ENCODE data around the gene GPR132. TPM values are rescaled to one million over a fixed set of nuclear protein-coding genes. Genes with fewer than 3 reads are reported as not detected.

GPR132 gene
- total RNA-seq, 1 experiment from 2014 or later, result not detected

DNA sequence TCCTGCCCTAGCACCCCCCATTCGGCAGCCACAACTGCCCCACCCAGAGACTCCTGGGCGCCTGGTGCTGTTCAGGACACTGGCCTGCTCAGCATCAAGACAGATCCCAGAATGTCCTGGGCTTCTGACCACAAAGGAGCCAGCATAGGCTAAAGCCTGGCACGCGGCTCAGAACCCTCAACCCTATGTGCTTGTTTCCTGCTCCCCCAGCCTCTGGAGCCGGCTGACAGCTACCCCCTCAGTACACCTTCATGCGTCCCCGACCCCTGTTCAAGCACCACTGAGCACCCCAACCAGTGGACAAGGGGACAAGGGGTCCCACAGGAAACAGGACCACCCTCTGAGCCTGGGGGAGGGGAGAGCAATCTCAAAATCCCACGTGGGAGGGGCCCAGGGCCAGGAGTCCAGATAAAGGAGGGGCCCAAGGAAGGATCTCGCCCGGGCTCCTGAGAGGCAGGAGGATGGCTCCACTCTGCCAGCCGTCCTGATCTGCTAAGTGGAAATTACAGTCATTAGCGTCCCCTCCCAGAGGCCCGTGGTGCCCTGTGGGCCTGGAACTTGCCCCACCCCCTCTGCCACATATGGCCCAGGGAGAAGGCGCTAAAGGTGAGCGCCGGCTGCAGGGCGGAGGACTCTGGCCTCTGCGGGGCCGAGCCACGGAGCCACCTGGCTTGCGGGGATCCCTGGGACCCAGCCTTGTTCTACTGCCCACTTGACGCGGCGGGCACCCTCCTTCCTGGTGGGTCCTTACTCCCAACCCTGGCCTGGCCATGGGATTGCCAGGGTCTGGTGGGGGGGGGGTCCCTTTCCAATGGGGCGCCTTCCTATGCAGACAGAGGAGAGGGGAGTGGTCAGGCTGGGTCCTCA, 27.2 kb upstream of the GPR132 start:
- H4K20me1 ChIP-seq (ENCODE audit: insufficient read depth), result no peaks in the 10 kb centered on the region
- intact Hi-C loops (cut with micrococcal nuclease; ENCODE audit: unreplicated experiment), result loop anchor here (5.0 kb wide), 1 partner anchor 400 kb away; the partner anchor contains the start of gene TEDC1
- 0 out of 2 replicates have a peak, but pooled peaks cover 3% of the 10 kb centered on the region for H3K79me2 ChIP-seq (ENCODE audit: low read depth)
- H3K9me2 ChIP-seq (ENCODE audit: insufficient read depth), result no peaks in the 10 kb centered on the region
- H3K4me1 ChIP-seq (replicated peaks; ENCODE audit: insufficient read depth), result peaks cover 59% of the 10 kb centered on the region
- TSS peak; percentile 66 for BruUV-seq (replicated peaks)
- TF ChIP-seq EZH2 (IDR thresholded peaks at IDR 0.05; ENCODE audit: low read depth) (no peak), CTCF (conservative IDR thresholded peaks at IDR 0.05) (no peak)
- POLR2A ChIA-PET (ENCODE audit: unreplicated experiment), result interaction anchor here (0.5 to 0.6 kb wide), 4 partner anchors 31 to 343 kb away, joined by 3 to 6 read pairs (median 4); no protein-coding TSS in a partner anchor
- peak in 1 of 2 experiments; percentile 38 for DNase-seq
- no peaks in the 10 kb centered on the region for H3K27me3 ChIP-seq (ENCODE audit: insufficient read depth, low read depth)
- CTCF ChIA-PET, result interaction anchor here (0.6 kb wide), 1 partner anchor 40 kb away, joined by 3 read pairs; no protein-coding TSS in a partner anchor
- peak overlapping the region; percentile 97 for H3K4me2 ChIP-seq
- no peaks in the 10 kb centered on the region for H3K36me3 ChIP-seq (ENCODE audit: low read depth)
- peaks cover 38% of the 10 kb centered on the region for H3F3A ChIP-seq (ENCODE audit: insufficient read depth, low read depth)
- H2AFZ ChIP-seq, result no peak overlapping the region
- H3K4me3 ChIP-seq, result peak overlapping the region; percentile 96
- H3K9me3 ChIP-seq (ENCODE audit: insufficient read depth, low read depth), result no peaks in the 10 kb centered on the region
- H3K27ac ChIP-seq, result peak overlapping the region; percentile 91

- Histone ChIP-seq H4K20me1 (ENCODE audit: insufficient read depth) (no peaks in the 10 kb centered on the region), H3K4me3 (peak overlapping the region; percentile 96; the same call in 1 of the 2 replicates), H3K27me3 (ENCODE audit: insufficient read depth, low read depth) (no peaks in the 10 kb centered on the region), H2AFZ (no peak overlapping the region), H3K36me3 (ENCODE audit: low read depth) (no peaks in the 10 kb centered on the region), H3K27ac (peak overlapping the region; percentile 91), H3K9me2 (ENCODE audit: insufficient read depth) (no peaks in the 10 kb centered on the region), H3K4me2 (peak overlapping the region; percentile 97), H3K4me1 (replicated peaks; ENCODE audit: insufficient read depth) (peaks cover 62% of the 10 kb centered on the region), H3F3A (ENCODE audit: insufficient read depth, low read depth) (peaks cover 38% of the 10 kb centered on the region), H3K79me2 (ENCODE audit: low read depth) (0 out of 2 replicates have a peak, but pooled peaks cover 3% of the 10 kb centered on the region), H3K9me3 (ENCODE audit: insufficient read depth, low read depth) (no peaks in the 10 kb centered on the region)
- intact Hi-C loops (cut with micrococcal nuclease; ENCODE audit: unreplicated experiment), result loop anchor here (2.0 to 5.0 kb wide), 4 partner anchors 105 to 401 kb away; partner anchors contain the start of gene TEDC1
- no peak for TF ChIP-seq CTCF (conservative IDR thresholded peaks at IDR 0.05)
- TF ChIP-seq EZH2 (IDR thresholded peaks at IDR 0.05; ENCODE audit: low read depth), result no peak
- POLR2A ChIA-PET (ENCODE audit: unreplicated experiment), result interaction anchor here (0.5 to 0.6 kb wide), 5 partner anchors 31 to 342 kb away, joined by 3 to 6 read pairs (median 5); no protein-coding TSS in a partner anchor
- CTCF ChIA-PET, result interaction anchor here (0.6 kb wide), 1 partner anchor 40 kb away, joined by 3 read pairs; no protein-coding TSS in a partner anchor
- DNase-seq, result peak; percentile 94 to 98
- BruUV-seq (replicated peaks), result no TSS peak
These were observed 26.4 kb upstream of the GPR132 start for GRCh38 chr14:105091517-105092170.

- Histone ChIP-seq H3K27ac (peak overlapping the region; percentile 83), H3K4me2 (peak overlapping the region; percentile 73), H3K27me3 (ENCODE audit: insufficient read depth, low read depth) (no peaks in the 10 kb centered on the region), H3K4me1 (replicated peaks; ENCODE audit: insufficient read depth) (peaks cover 62% of the 10 kb centered on the region), H3F3A (ENCODE audit: insufficient read depth, low read depth) (peaks cover 38% of the 10 kb centered on the region), H3K36me3 (ENCODE audit: low read depth) (no peaks in the 10 kb centered on the region), H2AFZ (no peak overlapping the region), H3K4me3 (no peak overlapping the region; the same call in 1 of the 2 replicates), H3K9me2 (ENCODE audit: insufficient read depth) (no peaks in the 10 kb centered on the region), H3K79me2 (ENCODE audit: low read depth) (0 out of 2 replicates have a peak, but pooled peaks cover 3% of the 10 kb centered on the region), H4K20me1 (ENCODE audit: insufficient read depth) (no peaks in the 10 kb centered on the region), H3K9me3 (ENCODE audit: insufficient read depth, low read depth) (no peaks in the 10 kb centered on the region)
- intact Hi-C loops (cut with micrococcal nuclease; ENCODE audit: unreplicated experiment), result loop anchor here (2.0 to 5.0 kb wide), 4 partner anchors 106 to 401 kb away; partner anchors contain the start of gene TEDC1
- DNase-seq, result no peak
- POLR2A ChIA-PET (ENCODE audit: unreplicated experiment), result interaction anchor here (0.6 kb wide), 1 partner anchor 89 kb away, joined by 5 read pairs; no protein-coding TSS in a partner anchor
- BruUV-seq (replicated peaks), result no TSS peak
- TF ChIP-seq EZH2 (IDR thresholded peaks at IDR 0.05; ENCODE audit: low read depth) (no peak), CTCF (conservative IDR thresholded peaks at IDR 0.05) (no peak)
- CTCF ChIA-PET, result interaction anchor here (0.5 to 0.7 kb wide), 2 partner anchors 120 to 269 kb away, joined by 3 read pairs; no protein-coding TSS in a partner anchor
These were observed 25.9 kb upstream of the GPR132 start for GRCh38 chr14:105091054-105091516.

Data from PC-9 (cell line).